Stimulated activated CD4-positive, alpha-beta T cell treated with anti-CD3 and anti-CD28 coated beads, Interleukin-2, amount 100 ng/mL, for 4 hours (primary cell): Measurements from ENCODE around the gene DNAH2.
A peak's percentile ranks its signal among the peaks of the same experiment; 100 is the strongest.

Experiments
- DNase-seq: peaks from one replicate; pipeline ENCODE4 v3.0.0-alpha.2; 2020; ENCODE audit warnings: low read depth

Gene DNAH2

GRCh38 chr17:7820231-7820630 lies 102.7 kb downstream of the DNAH2 start:
- no peak for DNase-seq

- DNase-seq = no peak
Measured at GRCh38 chr17:7822126-7822525, 104.6 kb downstream of the DNAH2 start.

GRCh38 chr17:7823581-7824001 lies 106.0 kb downstream of the DNAH2 start:
- DNase-seq = no peak

GRCh38 chr17:7824021-7824924 lies 106.7 kb downstream of the DNAH2 start:
- no peak for DNase-seq

GRCh38 chr17:7825206-7825990 lies 107.9 kb downstream of the DNAH2 start:
- no peak for DNase-seq

- no peak for DNase-seq
Measured at GRCh38 chr17:7830616-7831015, 113.1 kb downstream of the DNAH2 start.

- DNase-seq = no peak
Measured at GRCh38 chr17:7831233-7831632, 113.7 kb downstream of the DNAH2 start.

GRCh38 chr17:7832431-7832830 lies 114.9 kb downstream of the DNAH2 start:
- no peak for DNase-seq

GRCh38 chr17:7833011-7833794 lies 115.7 kb downstream of the DNAH2 start:
- DNase-seq = no peak

- peak; percentile 81 for DNase-seq
Measured at GRCh38 chr17:7833795-7834541, 116.4 kb downstream of the DNAH2 start, which contains the start of gene KDM6B. KDM6B (plus strand) TSS chr17:7834217; CDS start chr17:7845555, 11,338 bp downstream.

GRCh38 chr17:7834542-7834956 lies 117.0 kb downstream of the DNAH2 start:
- no peak for DNase-seq

GRCh38 chr17:7834957-7835813 lies 117.6 kb downstream of the DNAH2 start:
- DNase-seq = peak; percentile 88

- DNase-seq = peak; percentile 39
Measured at GRCh38 chr17:7835814-7836595, 118.5 kb downstream of the DNAH2 start.

- peak; percentile 60 for DNase-seq
Measured at GRCh38 chr17:7836596-7837407, 119.3 kb downstream of the DNAH2 start.

- no peak for DNase-seq
Measured at GRCh38 chr17:7837408-7838088, 120.0 kb downstream of the DNAH2 start.

- DNase-seq = peak; percentile 55
Measured at GRCh38 chr17:7838090-7839075, 120.8 kb downstream of the DNAH2 start.
